Ovary (tissue), 9 donors: ENCODE measurements around the gene CFAP97D2. TPM values are rescaled to one million over a fixed set of nuclear protein-coding genes. Genes with fewer than 3 reads are reported as not detected.

Experiments
- DNase-seq, 5 donors: peaks; one replicate each; pipeline ENCODE4 v3.0.0-alpha.2; 2019 to 2020
- H3K27ac ChIP-seq, 2 donors: fragments of 200-600 bp; one replicate each; pipeline versions ENCODE4 v1.5.1 to v1.8.0; 2019 to 2022
- H3K27me3 ChIP-seq: fragments of 200-600 bp; one replicate; pipeline ENCODE4 v1.8.0; 2022
- H3K36me3 ChIP-seq: fragments of 200-600 bp; sonication (generic); one replicate; pipeline ENCODE4 v1.5.1; 2019
- H3K4me1 ChIP-seq: one replicate; pipeline ENCODE4 v1.8.1; 2013; ENCODE audit warnings: mild to moderate bottlenecking, moderate library complexity; ENCODE audit not compliant: insufficient read depth
- H3K4me3 ChIP-seq: fragments of 200-600 bp; sonication (generic); one replicate; pipeline ENCODE4 v1.5.1; 2017
- H3K9me3 ChIP-seq, 2 donors: fragments of 200-600 bp in 1 of 2; sonication (generic) in 1 of 2; one replicate each; pipeline versions ENCODE4 v1.5.1 to v1.8.1; 2013 to 2019; ENCODE audit warnings: mild to moderate bottlenecking in 1 of 2, moderate library complexity in 1 of 2
- CTCF ChIP-seq, 3 donors: fragments of 450-650 bp in 2 of 3; fragments of 200-600 bp in 1 of 3; IDR thresholded peaks; one replicate each; pipeline versions ENCODE4 v1.5.1 to v1.8.0; 2016 to 2022; ENCODE audit warnings: antibody characterized with exemption in 3 of 3, mild to moderate bottlenecking in 1 of 3
- EP300 ChIP-seq: sonication (generic); formaldehyde crosslinking; IDR thresholded peaks from one replicate; pipeline ENCODE4 v1.6.1; 2017; ENCODE audit warnings: antibody characterized with exemption
- POLR2A ChIP-seq: fragments of 450-650 bp; IDR thresholded peaks from one replicate; pipeline ENCODE4 v1.6.1; 2017; ENCODE audit warnings: antibody characterized with exemption, mild to moderate bottlenecking, moderate library complexity
- WGBS, 3 donors: extraction: QIAGEN DNeasy Blood & Tissue Kit in 1 of 3; methylation state at CpG; one replicate each; pipeline versions ENCODE4 v1.1.5 to v1.1.7; 2013 to 2017; 5-methylcytosine and 5-hydroxymethylcytosine counted together
- intact Hi-C, 4 donors: fragments of 100-400 bp; cut with DNase I; formaldehyde crosslinking; loops; one replicate each; pipeline versions ENCODE4 v1.11.0 to v1.15.1; 2022 to 2023
- polyA plus RNA-seq, 2 donors: library from polyadenylated mRNA; stranded (reverse); fragments of 200-250 nt in 1 of 2; fragments of 350-450 nt in 1 of 2; fragmentation: Illumina TruSeq in 1 of 2; extraction: RNeasy Lipid Tissue Mini Kit (QIAGEN cat#74804) in 1 of 2; gene quantifications; one replicate each; pipeline ENCODE4 v1.2.3, GENCODE V29; 2013 to 2014
- total RNA-seq, 7 donors: library from RNA; depleted of rRNA in 2 of 7; stranded (reverse); fragments of >200 nt in 2 of 7; fragmentation: NEBNext Ultra II Directional in 3 of 7; extraction: Animal tissue kit (Norgen Biotek cat#: 25700) in 3 of 7; gene quantifications; one replicate each; pipeline versions ENCODE4 v1.1.0 to v1.2.4, GENCODE V29; 2016 to 2023
- donor health status: DM: no; HTN: no; CAD: no; lungs with moderate emphysema.
- donor health status: DM: no; HTN: no; CAD: no.
- donor health status: Bipolar disorder and iron deficiency.
- donor health status: DM: yes; HTN: yes; CAD: no.
- donor health status: DM: no; HTN: no; CAD: no.
- donor health status: DM: yes; HTN: yes; CAD: no.

CFAP97D2 gene
- total and polyA plus RNA-seq, 9 donors, result 0.28 to 5.2 (median 3.1) TPM; not detected in 6

DNA sequence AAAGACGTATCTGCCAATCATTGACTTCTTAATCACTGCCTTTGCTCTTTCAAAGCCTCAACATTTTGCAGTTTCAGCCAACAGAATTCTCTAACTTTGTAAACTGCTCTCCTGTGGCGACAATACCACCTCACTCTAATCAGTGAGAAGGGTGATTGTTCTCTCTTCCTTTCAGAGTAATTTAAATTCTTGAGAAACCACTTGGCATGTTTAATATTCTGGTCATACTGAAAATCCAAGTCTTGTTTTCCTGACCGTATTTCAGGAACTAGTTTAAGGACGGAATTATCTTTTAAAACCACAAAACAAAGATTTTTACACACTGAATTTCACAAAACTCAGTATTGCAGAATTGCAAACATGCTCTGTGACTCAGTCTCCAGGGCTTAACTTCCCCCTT is 50.4 kb downstream of the CFAP97D2 start:
- TF ChIP-seq EP300, result no peak
- TF ChIP-seq CTCF (IDR thresholded peaks at IDR 0.05), result no peak
- no peak for TF ChIP-seq POLR2A
- no peaks in the 10 kb centered on the region for H3K36me3 ChIP-seq
- H3K9me3 ChIP-seq, result no peaks in the 10 kb centered on the region
- no peak overlapping the region for H3K4me3 ChIP-seq
- no peak for DNase-seq
- H3K27me3 ChIP-seq, result no peaks in the 10 kb centered on the region
- WGBS, 3 donors, result 9 to 38% (median 18%) methylated on average over 4 of the region's 4 CpGs
- intact Hi-C loops, result loop anchor here in 2 of 4 donors (5.0 kb wide), 3 partner anchors 202 to 417 kb away; no protein-coding TSS in a partner anchor
- no peaks in the 10 kb centered on the region for H3K4me1 ChIP-seq
- no peak overlapping the region for H3K27ac ChIP-seq

DNA sequence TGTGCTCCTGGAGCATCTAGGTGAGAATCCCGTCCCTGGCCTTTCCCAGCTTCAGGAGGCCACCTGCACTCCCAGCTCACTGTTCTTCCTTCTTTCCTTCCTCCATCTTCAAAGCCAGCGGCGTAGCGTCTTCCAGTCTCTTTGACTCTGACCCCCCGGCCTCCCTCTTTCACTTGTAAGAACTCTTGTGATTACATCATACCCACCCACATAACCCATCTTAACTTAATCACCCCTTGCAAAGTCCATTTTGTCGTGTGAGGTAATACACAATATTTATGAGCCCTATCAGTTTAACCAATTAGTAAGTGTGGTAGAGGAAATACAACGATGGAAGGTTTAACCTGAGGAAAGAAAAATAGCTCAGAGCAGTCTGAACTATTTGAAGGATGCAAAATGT is 51.1 kb downstream of the CFAP97D2 start:
- 22 to 29% (median 24%) methylated on average over 7 of the region's 7 CpGs for WGBS, 3 donors
- intact Hi-C loops, result no loop called here

GRCh38 chr13:114230575-114230974 is 51.5 kb downstream of the CFAP97D2 start:
- intact Hi-C loops, result no loop called here

More for the DNA sequence above, 51.1 kb downstream of the CFAP97D2 start:
- DNase-seq, result no peak
- H3K27me3 ChIP-seq, result no peaks in the 10 kb centered on the region
- no peak overlapping the region for H3K4me3 ChIP-seq
- no peaks in the 10 kb centered on the region for H3K36me3 ChIP-seq
- no peaks in the 10 kb centered on the region for H3K9me3 ChIP-seq
- TF ChIP-seq EP300, result no peak
- no peak for TF ChIP-seq CTCF (IDR thresholded peaks at IDR 0.05)
- H3K27ac ChIP-seq, result no peak overlapping the region
- H3K4me1 ChIP-seq, result no peaks in the 10 kb centered on the region

DNA sequence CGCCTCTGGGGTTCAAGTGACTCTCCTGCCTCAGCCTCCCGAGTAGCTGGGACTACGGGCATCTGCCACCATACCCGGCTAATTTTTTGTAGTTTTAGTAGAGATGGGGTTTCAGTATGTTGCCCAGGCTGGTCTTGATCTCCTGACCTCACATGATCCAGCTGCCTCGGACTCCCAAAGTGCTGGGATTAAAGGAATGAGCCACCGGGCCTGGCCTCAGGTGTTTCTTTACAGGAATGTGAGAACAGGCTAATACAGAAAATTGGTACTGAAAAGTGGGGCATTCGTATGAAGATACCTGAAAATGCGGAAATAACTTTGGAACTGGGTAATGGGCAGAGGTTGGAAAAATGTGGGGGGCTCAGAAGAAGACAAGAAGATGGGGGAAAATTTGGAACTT is 52.8 kb downstream of the CFAP97D2 start:
- Histone ChIP-seq H3K4me1 (peaks cover 3% of the 10 kb centered on the region), H3K27me3 (no peaks in the 10 kb centered on the region), H3K9me3 (no peaks in the 10 kb centered on the region), H3K36me3 (no peaks in the 10 kb centered on the region), H3K27ac (no peak overlapping the region), H3K4me3 (no peak overlapping the region)
- DNase-seq, result no peak
- 71 to 78% (median 74%) methylated on average over 8 of the region's 8 CpGs for WGBS, 3 donors
- TF ChIP-seq POLR2A, result no peak
- TF ChIP-seq EP300, result no peak
- no peak for TF ChIP-seq CTCF (IDR thresholded peaks at IDR 0.05)
- intact Hi-C loops, result no loop called here

More at GRCh38 chr13:114230575-114230974, 51.5 kb downstream of the CFAP97D2 start:
- no peaks in the 10 kb centered on the region for H3K9me3 ChIP-seq
- no peak overlapping the region for H3K4me3 ChIP-seq
- WGBS, 3 donors, result 24 to 37% (median 34%) methylated on average over 3 of the region's 3 CpGs
- no peak for DNase-seq
- no peaks in the 10 kb centered on the region for H3K36me3 ChIP-seq
- no peak for TF ChIP-seq POLR2A
- no peak for TF ChIP-seq EP300
- no peak for TF ChIP-seq CTCF (IDR thresholded peaks at IDR 0.05)
- H3K27me3 ChIP-seq, result no peaks in the 10 kb centered on the region
- no peaks in the 10 kb centered on the region for H3K4me1 ChIP-seq
- H3K27ac ChIP-seq, result no peak overlapping the region
